ENCODE measurements around the gene BCAS3. TPM values are rescaled to one million over a fixed set of nuclear protein-coding genes. Genes with fewer than 3 reads are reported as not detected.

Gene BCAS3
- total RNA-seq, 4 donors from 2014 or later = 42.1 to 84.7 (median 54.1) TPM

DNA sequence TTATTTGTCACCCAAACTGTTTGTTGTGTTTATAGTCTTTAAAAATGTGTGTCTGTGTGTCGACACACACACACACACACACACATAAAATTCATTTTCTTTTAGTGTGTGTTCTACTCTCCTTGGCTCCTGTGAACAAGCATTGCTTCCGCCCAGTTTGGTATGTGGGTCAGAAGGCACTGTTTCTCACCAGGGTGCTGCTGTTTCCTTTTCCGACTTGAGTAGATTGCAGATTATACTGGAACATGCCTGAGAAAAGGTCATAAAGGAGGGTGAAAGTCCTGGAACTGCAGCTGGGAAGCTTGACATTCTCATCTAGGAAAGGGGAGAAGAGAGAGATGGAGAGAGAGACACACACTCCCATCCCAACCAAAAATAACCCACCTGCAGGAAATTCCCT, 330.3 kb downstream of the BCAS3 start:
- TF ChIP-seq POLR2A (IDR thresholded peaks at IDR 0.05) = no peak
- TF ChIP-seq, protein P1, sequence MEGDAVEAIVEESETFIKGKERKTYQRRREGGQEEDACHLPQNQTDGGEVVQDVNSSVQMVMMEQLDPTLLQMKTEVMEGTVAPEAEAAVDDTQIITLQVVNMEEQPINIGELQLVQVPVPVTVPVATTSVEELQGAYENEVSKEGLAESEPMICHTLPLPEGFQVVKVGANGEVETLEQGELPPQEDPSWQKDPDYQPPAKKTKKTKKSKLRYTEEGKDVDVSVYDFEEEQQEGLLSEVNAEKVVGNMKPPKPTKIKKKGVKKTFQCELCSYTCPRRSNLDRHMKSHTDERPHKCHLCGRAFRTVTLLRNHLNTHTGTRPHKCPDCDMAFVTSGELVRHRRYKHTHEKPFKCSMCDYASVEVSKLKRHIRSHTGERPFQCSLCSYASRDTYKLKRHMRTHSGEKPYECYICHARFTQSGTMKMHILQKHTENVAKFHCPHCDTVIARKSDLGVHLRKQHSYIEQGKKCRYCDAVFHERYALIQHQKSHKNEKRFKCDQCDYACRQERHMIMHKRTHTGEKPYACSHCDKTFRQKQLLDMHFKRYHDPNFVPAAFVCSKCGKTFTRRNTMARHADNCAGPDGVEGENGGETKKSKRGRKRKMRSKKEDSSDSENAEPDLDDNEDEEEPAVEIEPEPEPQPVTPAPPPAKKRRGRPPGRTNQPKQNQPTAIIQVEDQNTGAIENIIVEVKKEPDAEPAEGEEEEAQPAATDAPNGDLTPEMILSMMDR (IDR thresholded peaks at IDR 0.05) = no peak
- intact Hi-C loops (cut with DNase I; ENCODE audit: low total_unique reads) = no loop called here
- no peak for DNase-seq (ENCODE audit: low spot score in 2 of 2)
- H3K4me3 ChIP-seq (ENCODE audit: low read depth, poor library complexity, severe bottlenecking) = no peak overlapping the region
- WGBS, 2 donors = 60 to 90% methylated on average over 3 of the region's 3 CpGs

DNA sequence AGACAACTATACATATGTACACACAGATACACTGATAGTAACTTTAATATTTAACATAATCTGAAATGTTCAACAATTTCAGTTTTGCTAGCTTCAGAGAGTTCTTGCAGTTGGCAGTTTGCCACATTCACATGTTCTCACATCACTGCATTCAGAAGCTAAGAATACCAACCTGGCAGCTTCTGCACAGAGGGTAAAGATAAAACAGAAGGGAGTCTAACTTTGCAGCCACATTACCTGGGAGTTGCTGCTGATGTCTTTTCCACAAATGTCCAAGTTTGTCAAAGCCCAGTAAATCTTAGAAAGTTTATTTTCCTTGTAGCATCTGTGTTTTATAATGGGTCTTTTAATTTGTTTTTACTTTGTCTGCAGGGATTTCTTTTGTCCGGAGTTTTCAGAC, 332.0 kb downstream of the BCAS3 start:
- DNase-seq (ENCODE audit: low spot score in 2 of 2) = no peak
- 56 to 65% methylated on average over 1 of the region's 1 CpG for WGBS, 2 donors
- no peak for TF ChIP-seq POLR2A (IDR thresholded peaks at IDR 0.05)
- no peak overlapping the region for H3K4me3 ChIP-seq (ENCODE audit: low read depth, poor library complexity, severe bottlenecking)
- intact Hi-C loops (cut with DNase I; ENCODE audit: low total_unique reads) = no loop called here

DNA sequence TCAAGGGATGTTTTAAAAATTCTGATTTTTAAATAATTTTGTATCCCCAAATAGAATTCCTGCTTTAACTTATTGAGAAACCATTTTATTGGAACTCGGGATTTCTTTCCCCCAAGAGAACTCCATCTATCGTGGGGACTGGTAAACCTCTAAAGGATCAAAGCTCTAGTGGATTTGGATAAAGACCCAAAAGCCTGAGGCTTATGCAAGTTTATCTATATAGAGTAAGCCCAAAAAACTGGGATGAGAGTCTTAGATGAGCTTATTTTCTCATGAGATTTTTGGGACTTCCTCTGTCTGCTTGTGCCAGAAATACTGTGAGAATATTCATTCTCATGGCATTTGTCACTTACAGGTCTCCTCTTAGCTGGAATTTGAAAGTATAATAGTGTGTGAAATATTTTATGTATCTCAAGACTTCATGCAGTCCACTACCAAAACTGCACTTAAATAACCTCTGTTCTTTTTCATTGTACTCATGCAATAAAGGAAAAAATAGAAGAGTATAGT, 333.1 kb downstream of the BCAS3 start:
- TF ChIP-seq POLR2A (IDR thresholded peaks at IDR 0.05) = no peak
- TF ChIP-seq, protein P1 (IDR thresholded peaks at IDR 0.05) = no peak
- WGBS, 2 donors = 73 to 90% methylated on average over 2 of the region's 2 CpGs
- H3K4me3 ChIP-seq (ENCODE audit: low read depth, poor library complexity, severe bottlenecking) = no peak overlapping the region
- intact Hi-C loops (cut with DNase I; ENCODE audit: low total_unique reads) = no loop called here
- DNase-seq (ENCODE audit: low spot score in 2 of 2) = no peak

DNA sequence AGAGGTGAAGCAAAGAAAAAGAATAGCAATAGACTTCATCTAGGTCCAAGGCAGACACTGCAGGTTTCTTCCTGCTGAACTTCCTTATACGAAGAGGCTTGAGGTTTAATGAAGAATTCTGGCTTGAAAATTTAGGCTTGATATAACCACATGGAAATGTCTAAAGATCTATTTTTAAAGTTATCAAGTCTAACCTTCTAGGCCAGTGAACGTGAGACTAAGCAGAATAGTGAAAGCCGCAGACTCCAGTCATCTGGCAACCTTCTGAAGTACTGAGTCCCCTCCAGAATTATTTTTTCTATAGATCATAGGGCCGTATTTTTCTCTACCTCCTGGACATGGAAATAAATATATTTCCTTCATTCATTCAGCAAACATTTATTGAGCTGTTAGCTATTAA, 333.6 kb downstream of the BCAS3 start:
- H3K4me3 ChIP-seq (ENCODE audit: low read depth, poor library complexity, severe bottlenecking) = no peak overlapping the region
- intact Hi-C loops (cut with DNase I; ENCODE audit: low total_unique reads) = no loop called here
- 86 to 91% methylated on average over 4 of the region's 4 CpGs for WGBS, 2 donors
- TF ChIP-seq, protein P1 (IDR thresholded peaks at IDR 0.05) = no peak
- TF ChIP-seq POLR2A (IDR thresholded peaks at IDR 0.05) = no peak
- no peak for DNase-seq (ENCODE audit: low spot score in 2 of 2)

DNA sequence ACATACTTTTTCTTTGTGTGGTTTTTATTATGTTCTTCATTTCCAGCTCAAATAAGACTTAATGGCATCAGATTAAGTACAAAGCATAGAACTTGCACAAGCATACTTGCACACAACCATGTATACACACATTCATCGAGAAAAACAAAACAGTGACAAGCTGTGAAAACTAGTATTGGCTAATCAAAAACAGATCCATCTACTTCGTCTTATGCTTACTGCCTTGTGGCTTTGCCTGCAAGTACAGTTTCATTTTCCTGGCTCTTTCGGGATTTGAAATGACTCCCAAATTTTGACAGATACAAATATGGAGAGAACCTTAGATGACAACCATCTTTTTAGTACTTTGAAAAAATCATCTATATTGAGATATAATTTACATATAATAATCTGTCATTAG, 338.3 kb downstream of the BCAS3 start:
- TF ChIP-seq, protein P1 (IDR thresholded peaks at IDR 0.05) = no peak
- TF ChIP-seq POLR2A (IDR thresholded peaks at IDR 0.05) = no peak
- WGBS, 2 donors = 65 to 71% methylated on average over 3 of the region's 3 CpGs
- no peak for DNase-seq (ENCODE audit: low spot score in 2 of 2)
- H3K4me3 ChIP-seq (ENCODE audit: low read depth, poor library complexity, severe bottlenecking) = no peak overlapping the region
- intact Hi-C loops (cut with DNase I; ENCODE audit: low total_unique reads) = no loop called here

DNA sequence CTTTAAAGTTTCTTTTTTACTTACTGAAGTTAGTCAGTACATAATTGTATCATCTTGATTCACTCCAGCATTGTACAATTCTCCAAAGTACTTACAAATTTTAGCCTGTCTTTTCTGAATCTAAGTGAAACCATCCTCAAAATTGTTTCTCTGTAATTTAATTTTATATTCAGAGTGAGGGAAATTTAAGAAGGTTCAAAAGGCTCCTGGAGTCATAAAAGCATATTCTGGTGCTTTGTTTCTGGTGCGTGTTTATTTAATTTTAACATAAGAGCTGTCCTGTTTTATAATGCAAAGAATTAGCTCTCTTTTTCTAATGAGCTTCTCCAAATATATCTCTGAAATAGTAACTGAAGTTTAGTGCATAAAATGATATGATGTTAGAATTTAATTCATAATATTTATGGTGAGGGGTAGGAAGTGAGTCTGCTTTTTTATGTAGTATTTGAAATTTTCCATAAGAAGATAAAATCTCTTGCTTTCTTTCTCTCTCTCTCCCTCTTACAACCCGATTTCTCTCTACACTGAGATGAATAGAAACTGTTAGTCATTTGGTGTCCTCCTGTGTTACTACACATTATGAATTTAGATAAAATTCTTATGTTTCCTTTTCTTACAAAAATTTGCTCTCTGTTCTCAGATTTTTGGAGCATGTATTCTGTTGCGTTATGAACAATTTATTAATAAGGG, 339.8 kb downstream of the BCAS3 start:
- 75 to 85% methylated on average over 3 of the region's 3 CpGs for WGBS, 2 donors
- intact Hi-C loops (cut with DNase I; ENCODE audit: low total_unique reads) = no loop called here
- TF ChIP-seq, protein P1 (IDR thresholded peaks at IDR 0.05) = no peak
- TF ChIP-seq POLR2A (IDR thresholded peaks at IDR 0.05) = no peak
- no peak overlapping the region for H3K4me3 ChIP-seq (ENCODE audit: low read depth, poor library complexity, severe bottlenecking)
- DNase-seq (ENCODE audit: low spot score in 2 of 2) = no peak

Measured in lower leg skin (tissue), 4 donors.